ENCODE results near the gene SLC6A13.

The SLC6A13 gene

DNA sequence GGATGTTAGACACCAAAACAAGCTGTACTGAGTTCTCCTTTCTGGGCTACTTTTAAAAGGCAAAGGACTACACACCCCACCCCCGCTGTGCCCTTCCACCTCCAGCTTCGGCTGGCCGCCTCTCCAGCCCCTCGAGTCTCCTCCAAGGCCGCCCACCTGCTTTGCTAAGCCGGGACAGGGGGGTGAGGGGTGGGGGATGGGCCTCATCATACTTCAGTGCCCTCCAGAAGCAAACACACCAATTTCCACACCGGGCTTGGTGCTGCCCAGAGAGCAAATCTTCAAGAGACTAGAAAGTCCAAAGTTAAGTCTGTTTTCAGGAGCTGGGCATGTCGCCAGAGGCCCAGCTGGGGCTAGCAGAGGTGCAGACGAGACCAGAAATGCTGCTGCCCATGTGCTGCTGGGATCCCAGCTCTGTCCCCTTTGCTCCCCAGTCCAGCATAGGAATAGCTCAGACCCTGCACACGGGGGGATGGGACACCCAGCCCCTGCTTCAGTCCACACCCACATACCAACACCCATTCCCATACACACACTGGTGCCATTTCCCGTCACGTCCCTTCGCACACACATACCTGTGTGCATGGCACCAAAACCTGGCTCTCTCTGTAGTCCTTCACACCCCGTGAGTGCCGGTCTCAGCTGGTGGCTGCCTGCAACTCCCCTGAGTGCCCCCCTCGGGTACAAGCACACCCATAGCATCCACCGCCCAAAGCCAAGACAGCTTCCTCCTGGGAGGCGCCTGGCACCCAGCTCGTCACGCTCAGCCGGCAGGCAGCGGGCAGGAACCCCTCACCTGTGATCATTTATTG lies 49.7 kb downstream of the SLC6A13 start:
- H3K4me3 ChIP-seq (ENCODE audit: control insufficient read depth, low read depth, low read length), result no peak overlapping the region
- TF ChIP-seq, protein P1, sequence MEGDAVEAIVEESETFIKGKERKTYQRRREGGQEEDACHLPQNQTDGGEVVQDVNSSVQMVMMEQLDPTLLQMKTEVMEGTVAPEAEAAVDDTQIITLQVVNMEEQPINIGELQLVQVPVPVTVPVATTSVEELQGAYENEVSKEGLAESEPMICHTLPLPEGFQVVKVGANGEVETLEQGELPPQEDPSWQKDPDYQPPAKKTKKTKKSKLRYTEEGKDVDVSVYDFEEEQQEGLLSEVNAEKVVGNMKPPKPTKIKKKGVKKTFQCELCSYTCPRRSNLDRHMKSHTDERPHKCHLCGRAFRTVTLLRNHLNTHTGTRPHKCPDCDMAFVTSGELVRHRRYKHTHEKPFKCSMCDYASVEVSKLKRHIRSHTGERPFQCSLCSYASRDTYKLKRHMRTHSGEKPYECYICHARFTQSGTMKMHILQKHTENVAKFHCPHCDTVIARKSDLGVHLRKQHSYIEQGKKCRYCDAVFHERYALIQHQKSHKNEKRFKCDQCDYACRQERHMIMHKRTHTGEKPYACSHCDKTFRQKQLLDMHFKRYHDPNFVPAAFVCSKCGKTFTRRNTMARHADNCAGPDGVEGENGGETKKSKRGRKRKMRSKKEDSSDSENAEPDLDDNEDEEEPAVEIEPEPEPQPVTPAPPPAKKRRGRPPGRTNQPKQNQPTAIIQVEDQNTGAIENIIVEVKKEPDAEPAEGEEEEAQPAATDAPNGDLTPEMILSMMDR (conservative IDR thresholded peaks at IDR 0.05; ENCODE audit: control insufficient read depth, insufficient read depth, low read depth, low read length), result no peak

DNA sequence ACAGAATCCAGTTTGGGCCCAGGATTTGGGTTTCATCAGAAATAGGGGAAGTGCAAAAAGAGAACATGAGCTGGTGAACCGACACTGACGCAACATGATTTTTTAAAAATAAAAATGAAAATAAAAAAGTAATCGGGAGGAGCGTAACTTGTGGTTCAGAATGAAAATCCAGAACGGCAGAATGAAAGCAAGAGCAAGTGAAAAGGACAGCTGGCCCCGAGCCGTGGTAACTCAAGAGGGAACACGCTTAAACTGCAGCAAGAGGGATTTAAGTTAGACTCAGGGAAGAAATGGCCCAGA lies 50.3 kb downstream of the SLC6A13 start:
- no peak overlapping the region for H3K4me3 ChIP-seq (ENCODE audit: control insufficient read depth, low read depth, low read length)
- TF ChIP-seq, protein P1 (conservative IDR thresholded peaks at IDR 0.05; ENCODE audit: control insufficient read depth, insufficient read depth, low read depth, low read length), result no peak

More for the DNA sequence above, 49.7 kb downstream of the SLC6A13 start:
- DNase-seq (ENCODE audit: low read depth), result no peak

DNA sequence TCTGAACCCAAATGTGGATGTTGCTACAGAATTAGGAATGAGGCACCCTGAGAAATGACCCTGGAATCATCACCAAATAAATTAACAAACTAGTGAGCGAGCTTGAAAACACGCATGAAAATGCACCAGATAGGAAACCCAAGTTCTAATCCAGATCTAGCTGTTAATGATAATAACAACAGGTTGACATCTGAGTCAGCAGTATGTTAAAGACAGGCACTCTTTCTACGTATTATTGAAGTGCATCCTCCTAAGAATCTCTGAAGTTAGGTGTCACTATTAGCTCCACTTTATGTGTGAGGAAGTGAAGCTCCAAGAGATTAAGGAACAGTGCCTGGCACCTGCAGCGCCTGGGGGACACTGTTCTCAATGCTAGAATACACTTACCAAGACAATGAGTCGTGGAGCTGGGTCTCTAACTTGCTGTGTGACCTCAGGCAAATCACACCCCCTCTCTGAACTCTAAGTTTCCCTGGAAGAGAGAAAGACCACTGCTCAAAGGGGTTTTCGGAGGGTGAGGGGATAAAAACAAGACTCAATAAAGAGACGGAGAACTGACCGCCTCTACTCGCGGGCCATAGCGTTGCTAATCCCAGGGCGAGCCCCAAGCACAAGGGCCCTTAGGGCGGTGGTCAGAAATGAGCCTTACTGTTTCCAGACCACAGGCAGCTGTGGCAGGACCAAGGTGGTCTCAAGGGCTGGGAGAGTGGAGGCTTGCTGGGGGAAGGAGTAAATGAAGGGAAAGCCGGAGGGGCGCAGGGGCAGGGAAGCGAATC lies 50.8 kb downstream of the SLC6A13 start:
- no peak overlapping the region for H3K4me3 ChIP-seq (ENCODE audit: control insufficient read depth, low read depth, low read length)

More for the DNA sequence above, 50.3 kb downstream of the SLC6A13 start:
- no peak for DNase-seq (ENCODE audit: low read depth)

DNA sequence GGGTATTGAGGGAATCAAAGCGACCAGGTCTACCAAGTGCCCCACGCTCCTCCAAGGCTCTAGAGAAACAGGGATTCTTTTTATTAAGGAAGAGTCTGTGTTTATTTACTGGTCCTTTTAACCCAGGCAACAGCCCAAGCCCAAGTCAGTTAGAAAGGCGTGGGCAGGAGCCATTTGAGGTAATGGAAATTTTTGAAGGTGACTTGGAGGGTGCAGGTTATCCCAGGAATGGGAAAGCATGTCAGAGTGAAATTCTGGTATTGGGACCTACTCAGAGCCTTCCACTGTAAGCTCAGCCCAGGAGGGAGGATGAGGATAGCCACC lies 51.5 kb downstream of the SLC6A13 start:
- TF ChIP-seq, protein P1 (conservative IDR thresholded peaks at IDR 0.05; ENCODE audit: control insufficient read depth, insufficient read depth, low read depth, low read length), result no peak
- no peak overlapping the region for H3K4me3 ChIP-seq (ENCODE audit: control insufficient read depth, low read depth, low read length)
- DNase-seq (ENCODE audit: low read depth), result no peak

More for the DNA sequence above, 50.8 kb downstream of the SLC6A13 start:
- DNase-seq (ENCODE audit: low read depth), result no peak
- TF ChIP-seq, protein P1 (conservative IDR thresholded peaks at IDR 0.05; ENCODE audit: control insufficient read depth, insufficient read depth, low read depth, low read length), result no peak

DNA sequence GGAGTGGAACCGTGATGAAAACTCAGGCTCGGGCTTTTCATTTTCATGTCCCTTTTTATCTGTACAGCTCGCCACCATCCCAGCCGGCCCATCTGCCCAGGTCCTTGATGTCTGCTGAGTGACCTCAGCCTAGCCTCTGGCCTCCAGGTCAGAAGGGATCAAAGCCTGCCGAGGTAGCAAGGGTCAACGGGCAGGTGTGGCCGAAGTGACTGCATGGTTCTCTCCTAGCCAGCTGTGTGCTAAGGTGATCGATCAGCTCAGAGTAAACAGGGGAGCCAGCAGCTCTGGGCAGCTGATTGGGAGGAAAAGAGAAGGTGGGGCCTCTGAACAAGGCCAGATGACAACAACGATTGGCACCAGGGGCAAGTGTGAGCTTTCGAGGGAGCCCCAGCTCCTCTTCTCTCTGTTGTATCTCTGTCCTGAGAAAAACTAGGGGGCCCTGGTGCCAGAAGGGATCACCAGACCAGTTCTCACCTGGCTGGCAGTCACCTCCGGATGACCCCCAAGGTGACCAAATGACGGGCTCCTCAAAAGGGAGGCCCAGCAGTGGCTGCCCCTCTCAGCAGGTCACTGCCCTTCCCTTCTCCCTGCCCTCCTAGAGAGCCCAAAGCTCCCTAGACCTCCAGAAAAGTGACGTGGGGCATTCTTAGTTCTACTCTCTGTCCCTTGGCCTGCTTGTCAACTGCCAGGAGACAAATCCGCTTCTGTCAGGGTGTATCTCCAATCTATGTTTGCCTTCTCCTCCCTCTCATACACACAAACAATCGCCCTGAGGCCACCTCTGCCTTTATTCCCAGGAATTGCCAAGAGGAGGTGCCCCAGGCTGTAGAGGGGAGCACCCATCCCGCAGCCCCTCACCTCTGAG lies 52.1 kb downstream of the SLC6A13 start:
- no peak overlapping the region for H3K4me3 ChIP-seq (ENCODE audit: control insufficient read depth, low read depth, low read length)
- no peak for DNase-seq (ENCODE audit: low read depth)
- TF ChIP-seq, protein P1 (conservative IDR thresholded peaks at IDR 0.05; ENCODE audit: control insufficient read depth, insufficient read depth, low read depth, low read length), result no peak

DNA sequence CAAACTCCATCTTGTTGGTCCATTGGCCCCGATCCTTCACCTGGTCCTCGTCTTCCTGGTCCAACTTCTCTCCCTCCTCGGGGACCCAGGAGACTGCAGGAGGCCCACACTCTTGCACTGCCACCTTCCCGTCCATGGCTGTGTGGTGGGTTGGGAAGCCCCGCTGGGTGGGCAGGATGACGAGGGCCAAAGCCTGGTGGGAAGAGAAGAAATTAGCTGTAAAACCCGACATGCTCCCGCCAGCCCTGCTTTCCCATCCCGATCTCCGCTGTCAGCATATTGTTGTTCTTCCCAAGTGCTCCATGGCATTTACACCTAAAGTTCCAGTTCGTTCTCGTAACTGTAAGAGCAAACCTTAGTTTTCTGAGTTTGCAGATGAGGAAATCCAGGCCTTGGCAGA lies 52.8 kb downstream of the SLC6A13 start:
- no peak for DNase-seq (ENCODE audit: low read depth)
- TF ChIP-seq, protein P1 (conservative IDR thresholded peaks at IDR 0.05; ENCODE audit: control insufficient read depth, insufficient read depth, low read depth, low read length), result no peak
- no peak overlapping the region for H3K4me3 ChIP-seq (ENCODE audit: control insufficient read depth, low read depth, low read length)

All from fibroblast of mammary gland (primary cell).